GM12873 (cell line): ENCODE data around the gene CYP46A1.

Experiments used
- CTCF ChIP-seq: IDR thresholded peaks from 2 replicates; pipeline ENCODE4 v1.5.1; 2012; ENCODE audit warnings: low read depth, mild to moderate bottlenecking, moderate library complexity, low read length, control low read depth; ENCODE audit not compliant: insufficient read depth; ENCODE audit errors: missing control alignments

Gene CYP46A1

GRCh38 chr14:99758121-99758821, 74.2 kb downstream of the CYP46A1 start:
- TF ChIP-seq CTCF, result no peak

- TF ChIP-seq CTCF, result no peak
These were observed 74.9 kb downstream of the CYP46A1 start for GRCh38 chr14:99758872-99759545.

DNA sequence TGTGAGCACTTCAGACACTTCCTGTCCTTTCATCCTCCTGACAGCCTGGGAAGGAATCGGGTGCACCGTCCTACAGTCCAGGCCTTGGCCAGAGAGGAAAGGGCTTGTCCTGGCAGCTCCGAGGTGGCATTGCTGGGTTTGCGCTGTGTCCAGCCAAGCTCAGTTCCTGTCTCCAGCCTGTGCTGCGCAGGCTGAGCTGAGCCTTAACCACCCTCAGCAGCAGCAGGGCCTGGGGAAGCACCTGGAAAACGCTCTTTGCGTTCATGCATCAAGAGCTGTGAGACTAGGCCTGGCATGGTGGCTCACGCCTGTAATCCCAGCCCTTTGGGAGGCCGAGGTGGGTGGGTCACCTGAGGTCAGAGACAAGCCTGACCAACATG, 75.4 kb downstream of the CYP46A1 start:
- no peak for TF ChIP-seq CTCF

GRCh38 chr14:99760817-99761216, 76.7 kb downstream of the CYP46A1 start:
- TF ChIP-seq CTCF, result no peak

- no peak for TF ChIP-seq CTCF
These were observed 79.6 kb downstream of the CYP46A1 start for GRCh38 chr14:99763527-99764221.

- no peak for TF ChIP-seq CTCF
These were observed 80.2 kb downstream of the CYP46A1 start for GRCh38 chr14:99764222-99764706.

DNA sequence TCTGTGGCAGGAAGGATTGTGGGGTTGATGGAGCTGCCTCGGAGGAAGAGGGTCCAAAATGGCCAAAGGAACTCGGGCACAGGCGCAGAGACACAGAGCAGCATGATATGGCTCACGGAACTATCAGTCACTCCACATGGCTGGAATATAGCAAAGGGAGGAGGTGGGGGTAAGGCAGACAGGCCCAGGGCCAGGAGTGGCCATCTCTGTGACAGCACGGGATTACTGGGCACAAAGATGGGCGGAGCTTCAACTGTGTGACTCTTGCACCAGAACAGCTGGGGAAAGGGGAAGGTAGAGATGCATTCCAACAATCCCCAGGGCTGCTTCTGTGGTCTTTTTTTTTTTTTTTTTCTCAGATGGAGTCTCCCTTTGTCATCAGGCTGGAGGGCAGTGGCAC, 84.3 kb downstream of the CYP46A1 start:
- TF ChIP-seq CTCF, result no peak
